Calu3 (cell line): ENCODE measurements around the gene DOCK11. TPM values are rescaled to one million over a fixed set of nuclear protein-coding genes. Genes with fewer than 3 reads are reported as not detected.
A peak's percentile ranks its signal among the peaks of the same experiment; 100 is the strongest.
"Not testable (repeated sequence)": the region's sequence is repeated elsewhere in the genome, so short reads cannot be mapped to it uniquely, and the experiment has no call there.

ENCODE experiments used
- BruUV-seq: library from RNA; stranded (reverse); fragments of 400-500 nt; replicated peaks from 2 replicates; lab custom pipeline; 2021; lab: Mats Ljungman, UMichigan
- CTCF ChIA-PET: fragments of 300-600 bp; sonication (Branson Sonifier 250); formaldehyde crosslinking; loops from one replicate; lab custom pipeline; 2022; ENCODE audit warnings: antibody characterized with exemption; lab: Charles Lee
- DNase-seq: peaks from one replicate; pipeline ENCODE4 v3.0.0; 2022
- H3K27ac Mint-ChIP-seq: one replicate; pipeline ENCODE4 v1.8.0; 2022; ENCODE audit warnings: mixed read lengths; ENCODE audit not compliant: unreplicated experiment
- H3K27me3 Mint-ChIP-seq: one replicate; pipeline ENCODE4 v1.8.0; 2022; ENCODE audit warnings: mixed read lengths; ENCODE audit not compliant: unreplicated experiment
- H3K36me3 Mint-ChIP-seq: one replicate; pipeline ENCODE4 v1.8.0; 2022; ENCODE audit warnings: mild to moderate bottlenecking, moderate library complexity, mixed read lengths; ENCODE audit not compliant: insufficient read depth, unreplicated experiment
- H3K4me1 Mint-ChIP-seq: one replicate; pipeline ENCODE4 v1.8.0; 2022; ENCODE audit warnings: mild to moderate bottlenecking, low read depth, mixed read lengths; ENCODE audit not compliant: unreplicated experiment
- H3K4me3 Mint-ChIP-seq: one replicate; pipeline ENCODE4 v1.8.0; 2022; ENCODE audit warnings: mild to moderate bottlenecking, low read depth, moderate library complexity, mixed read lengths; ENCODE audit not compliant: unreplicated experiment
- H3K9me3 Mint-ChIP-seq: one replicate; pipeline ENCODE4 v1.8.0; 2022; ENCODE audit warnings: low read depth, mixed read lengths; ENCODE audit not compliant: unreplicated experiment
- CTCF ChIP-seq: fragments of 200-600 bp; IDR thresholded peaks from one replicate; pipeline ENCODE4 v1.8.0; 2022; ENCODE audit warnings: antibody characterized with exemption; ENCODE audit not compliant: unreplicated experiment
- intact Hi-C: fragments of 100-400 bp; cut with micrococcal nuclease; formaldehyde crosslinking; loops from one replicate; pipeline ENCODE4 v1.10.0; 2022; ENCODE audit not compliant: unreplicated experiment
- total RNA-seq: library from RNA; stranded (reverse); gene quantifications from 2 replicates; pipeline ENCODE4 v1.2.3, GENCODE V29; 2022

Gene DOCK11
- total RNA-seq, 1 experiment from 2014 or later = 1.9 TPM

- Mint-ChIP-seq H3K4me1 (peaks cover 55% of the 10 kb centered on the region), H3K27me3 (no peaks in the 10 kb centered on the region), H3K9me3 (no peaks in the 10 kb centered on the region), H3K36me3 (peaks cover 24% of the 10 kb centered on the region), H3K27ac (peak overlapping the region; percentile 90), H3K4me3 (peak overlapping the region; percentile 82)
- CTCF ChIA-PET = interaction anchor here (1.4 kb wide), 1 partner anchor 84 kb away, joined by 5 read pairs; no protein-coding TSS in a partner anchor
- intact Hi-C loops = loop anchor here (5.0 to 10.0 kb wide), 2 partner anchors 63 to 86 kb away; no protein-coding TSS in a partner anchor
- DNase-seq = peak; percentile 42
- BruUV-seq = no TSS peak
- no peak for TF ChIP-seq CTCF
Observed at GRCh38 chrX:118727686-118728339, 232.2 kb downstream of the DOCK11 start.

- TSS peak; percentile 37 for BruUV-seq
- Mint-ChIP-seq H3K36me3 (peaks cover 24% of the 10 kb centered on the region), H3K4me3 (peak overlapping the region; percentile 82), H3K4me1 (peaks cover 48% of the 10 kb centered on the region), H3K27me3 (no peaks in the 10 kb centered on the region), H3K27ac (peak overlapping the region; percentile 90), H3K9me3 (no peaks in the 10 kb centered on the region)
- CTCF ChIA-PET = interaction anchor here (0.9 kb wide), 1 partner anchor 53 kb away, joined by 3 read pairs; no protein-coding TSS in a partner anchor
- DNase-seq = no peak
- no peak for TF ChIP-seq CTCF
- intact Hi-C loops = loop anchor here (5.0 to 10.0 kb wide), 2 partner anchors 64 to 87 kb away; no protein-coding TSS in a partner anchor
Observed at GRCh38 chrX:118729042-118729652, 233.5 kb downstream of the DOCK11 start.

- Mint-ChIP-seq H3K9me3 (peaks cover under 1% of the 10 kb centered on the region), H3K4me1 (peaks cover 38% of the 10 kb centered on the region), H3K27me3 (no peaks in the 10 kb centered on the region), H3K4me3 (peak overlapping the region; percentile 9), H3K27ac (peak overlapping the region; percentile 11), H3K36me3 (peaks cover 24% of the 10 kb centered on the region)
- CTCF ChIA-PET = no interaction called here
- no peak for DNase-seq
- intact Hi-C loops = no loop called here
- BruUV-seq = no TSS peak
- no peak for TF ChIP-seq CTCF
Observed at GRCh38 chrX:118730500-118731247, 235.1 kb downstream of the DOCK11 start.

- BruUV-seq, DNase-seq, H3K9me3 Mint-ChIP-seq, H3K4me3 Mint-ChIP-seq, intact Hi-C loops, H3K27ac Mint-ChIP-seq, H3K27me3 Mint-ChIP-seq, CTCF ChIA-PET: not testable (repeated sequence)
- Mint-ChIP-seq H3K4me1 (peaks cover 23% of the 10 kb centered on the region), H3K36me3 (peaks cover 13% of the 10 kb centered on the region)
Observed at GRCh38 chrX:118732551-118732950, 236.9 kb downstream of the DOCK11 start.
